Gastrocnemius medialis (tissue), 4 donors: Measurements from ENCODE around the gene KANK2.

Source experiments
- CTCF ChIP-seq, 5 experiments: fragments of 450-650 bp in 3 of 5; fragments of 200-600 bp in 2 of 5; sonication (generic) in 2 of 5; IDR thresholded peaks in 4 of 5; conservative IDR thresholded peaks in 1 of 5; 1 replicate in 4 of 5; 2 replicates in 1 of 5; pipeline ENCODE4 v1.5.1; 2016 to 2019; ENCODE audit warnings: antibody characterized with exemption in 5 of 5, mild to moderate bottlenecking in 3 of 5, moderate library complexity in 3 of 5
- POLR2A ChIP-seq, 2 donors: fragments of 450-650 bp; IDR thresholded peaks; one replicate each; pipeline ENCODE4 v1.6.1; 2017; ENCODE audit warnings: antibody characterized with exemption in 2 of 2, mild to moderate bottlenecking in 2 of 2, moderate library complexity in 2 of 2

- TF ChIP-seq CTCF (IDR thresholded peaks at IDR 0.05 in 4 of 5, conservative IDR thresholded peaks at IDR 0.05 in 1 of 5) (no peak), POLR2A (IDR thresholded peaks at IDR 0.05) (no peak)
Observed at GRCh38 chr19:11226716-11227166, 29.4 kb upstream of the KANK2 start.
